Measurements from ENCODE around the gene CCDC40. TPM values are rescaled to one million over a fixed set of nuclear protein-coding genes. Genes with fewer than 3 reads are reported as not detected.

CCDC40 gene
- total RNA-seq, 2 donors from 2014 or later, result 11.8 to 19.7 TPM

DNA sequence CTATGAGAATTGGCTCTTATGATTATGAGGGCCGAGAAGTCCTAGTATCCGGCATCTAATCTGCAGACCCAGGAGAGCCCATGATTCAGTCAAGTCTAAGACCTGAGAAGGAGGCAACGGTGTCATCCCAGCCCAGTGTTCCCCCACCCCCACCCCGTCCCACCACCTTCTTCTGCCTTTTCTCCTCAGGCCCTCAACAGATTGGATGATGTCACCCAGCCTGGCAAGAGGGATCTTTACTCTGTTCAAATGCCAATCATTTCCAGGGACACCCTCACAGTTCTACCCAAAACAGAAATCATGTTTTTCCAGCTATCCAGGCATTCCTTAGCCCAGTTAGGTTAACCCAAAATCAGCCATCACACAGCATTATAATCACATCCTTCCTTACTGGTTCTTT lies 54.9 kb downstream of the CCDC40 start:
- Histone ChIP-seq H3K4me3 (no peak overlapping the region), H3K27ac (no peak overlapping the region), H3K9me3 (no peaks in the 10 kb centered on the region), H3K4me1 (replicated peaks) (no peaks in the 10 kb centered on the region), H3K27me3 (replicated peaks; ENCODE audit: insufficient read depth) (no peaks in the 10 kb centered on the region), H3K36me3 (no peaks in the 10 kb centered on the region)
- intact Hi-C loops (cut with DNase I), result no loop called here
- TF ChIP-seq, protein P1, sequence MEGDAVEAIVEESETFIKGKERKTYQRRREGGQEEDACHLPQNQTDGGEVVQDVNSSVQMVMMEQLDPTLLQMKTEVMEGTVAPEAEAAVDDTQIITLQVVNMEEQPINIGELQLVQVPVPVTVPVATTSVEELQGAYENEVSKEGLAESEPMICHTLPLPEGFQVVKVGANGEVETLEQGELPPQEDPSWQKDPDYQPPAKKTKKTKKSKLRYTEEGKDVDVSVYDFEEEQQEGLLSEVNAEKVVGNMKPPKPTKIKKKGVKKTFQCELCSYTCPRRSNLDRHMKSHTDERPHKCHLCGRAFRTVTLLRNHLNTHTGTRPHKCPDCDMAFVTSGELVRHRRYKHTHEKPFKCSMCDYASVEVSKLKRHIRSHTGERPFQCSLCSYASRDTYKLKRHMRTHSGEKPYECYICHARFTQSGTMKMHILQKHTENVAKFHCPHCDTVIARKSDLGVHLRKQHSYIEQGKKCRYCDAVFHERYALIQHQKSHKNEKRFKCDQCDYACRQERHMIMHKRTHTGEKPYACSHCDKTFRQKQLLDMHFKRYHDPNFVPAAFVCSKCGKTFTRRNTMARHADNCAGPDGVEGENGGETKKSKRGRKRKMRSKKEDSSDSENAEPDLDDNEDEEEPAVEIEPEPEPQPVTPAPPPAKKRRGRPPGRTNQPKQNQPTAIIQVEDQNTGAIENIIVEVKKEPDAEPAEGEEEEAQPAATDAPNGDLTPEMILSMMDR (IDR thresholded peaks at IDR 0.05), result no peak
- TF ChIP-seq POLR2AphosphoS5 (IDR thresholded peaks at IDR 0.05) (no peak), POLR2A (IDR thresholded peaks at IDR 0.05) (no peak)
- WGBS, result 93% methylated on average over 4 of the region's 4 CpGs
- no peak for DNase-seq (ENCODE audit: low spot score)

DNA sequence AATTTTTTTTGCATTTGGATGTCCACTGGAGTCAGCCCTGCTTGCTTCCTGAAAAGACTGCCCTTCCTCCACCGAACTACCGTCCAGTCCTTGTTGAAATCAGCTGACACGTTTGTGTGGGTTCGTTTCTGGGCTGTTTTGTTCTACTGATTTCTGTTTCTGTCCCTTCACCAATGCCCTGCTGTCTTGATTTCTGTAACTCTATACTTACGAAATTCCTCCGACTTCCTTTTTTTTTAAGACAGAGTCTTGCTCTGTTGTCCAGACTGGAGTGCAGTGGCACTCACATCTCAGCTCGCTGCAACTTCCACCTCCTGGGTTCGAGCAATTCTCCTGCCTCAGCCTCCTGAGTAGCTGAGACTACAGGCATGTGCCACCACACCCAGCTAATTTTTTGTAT lies 56.5 kb downstream of the CCDC40 start:
- TF ChIP-seq POLR2A (IDR thresholded peaks at IDR 0.05) (no peak), POLR2AphosphoS5 (IDR thresholded peaks at IDR 0.05) (no peak)
- TF ChIP-seq, protein P1 (IDR thresholded peaks at IDR 0.05), result no peak
- intact Hi-C loops (cut with DNase I), result no loop called here
- no peak overlapping the region for H3K27ac ChIP-seq

DNA sequence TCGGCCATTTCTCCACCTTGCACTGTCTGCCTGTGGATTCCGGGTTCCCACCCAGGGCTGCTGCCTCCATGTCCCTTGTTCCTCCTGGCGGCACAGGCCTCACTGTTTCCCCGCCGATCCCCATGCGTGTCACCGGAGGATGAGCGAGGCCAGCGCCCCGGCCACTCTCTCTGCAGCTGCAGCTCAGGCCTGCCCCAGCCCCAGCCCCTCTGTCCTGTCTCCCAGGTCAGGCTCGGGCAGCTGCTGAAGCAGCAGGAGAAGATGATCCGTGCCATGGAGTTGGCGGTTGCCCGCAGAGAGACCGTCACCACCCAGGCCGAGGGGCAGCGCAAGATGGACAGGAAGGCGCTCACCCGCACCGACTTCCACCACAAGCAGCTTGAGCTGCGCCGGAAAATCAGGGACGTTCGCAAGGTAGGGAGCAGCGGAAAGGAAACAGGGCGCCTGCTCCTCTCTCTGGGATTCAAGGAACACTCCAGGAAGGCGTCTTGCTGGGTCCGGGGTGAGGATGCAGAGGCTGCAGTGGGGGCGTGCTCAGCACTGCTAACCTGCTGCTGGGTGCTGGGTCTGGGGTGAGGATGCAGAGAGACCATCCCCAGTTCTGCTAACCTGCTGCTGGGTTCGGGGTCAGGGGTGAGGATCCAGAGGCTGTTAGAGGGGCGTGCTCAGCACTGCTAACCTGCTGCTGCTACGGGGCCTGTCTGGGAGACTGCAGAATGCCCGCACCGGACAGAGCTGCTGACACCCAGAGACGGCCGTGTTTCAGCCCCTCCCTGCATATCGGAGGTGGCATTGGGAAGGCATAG lies 58.8 kb downstream of the CCDC40 start:
- no peaks in the 10 kb centered on the region for H3K36me3 ChIP-seq
- no peaks in the 10 kb centered on the region for H3K9me3 ChIP-seq
- intact Hi-C loops (cut with DNase I), result no loop called here
- TF ChIP-seq POLR2A (IDR thresholded peaks at IDR 0.05) (no peak), POLR2AphosphoS5 (IDR thresholded peaks at IDR 0.05) (no peak)
- TF ChIP-seq, protein P1 (IDR thresholded peaks at IDR 0.05), result no peak
- H3K4me3 ChIP-seq, result no peak overlapping the region
- no peaks in the 10 kb centered on the region for H3K4me1 ChIP-seq (replicated peaks)
- no peak overlapping the region for H3K27ac ChIP-seq
- no peak for DNase-seq (ENCODE audit: low spot score)
- no peaks in the 10 kb centered on the region for H3K27me3 ChIP-seq (replicated peaks; ENCODE audit: insufficient read depth)
- 79% methylated on average over 35 of the region's 37 CpGs for WGBS

More for the DNA sequence above, 56.5 kb downstream of the CCDC40 start:
- WGBS, result 71% methylated on average over 8 of the region's 8 CpGs
- DNase-seq (ENCODE audit: low spot score), result no peak
- Histone ChIP-seq H3K4me1 (replicated peaks) (no peaks in the 10 kb centered on the region), H3K36me3 (no peaks in the 10 kb centered on the region), H3K27me3 (replicated peaks; ENCODE audit: insufficient read depth) (no peaks in the 10 kb centered on the region), H3K9me3 (no peaks in the 10 kb centered on the region), H3K4me3 (no peak overlapping the region)

DNA sequence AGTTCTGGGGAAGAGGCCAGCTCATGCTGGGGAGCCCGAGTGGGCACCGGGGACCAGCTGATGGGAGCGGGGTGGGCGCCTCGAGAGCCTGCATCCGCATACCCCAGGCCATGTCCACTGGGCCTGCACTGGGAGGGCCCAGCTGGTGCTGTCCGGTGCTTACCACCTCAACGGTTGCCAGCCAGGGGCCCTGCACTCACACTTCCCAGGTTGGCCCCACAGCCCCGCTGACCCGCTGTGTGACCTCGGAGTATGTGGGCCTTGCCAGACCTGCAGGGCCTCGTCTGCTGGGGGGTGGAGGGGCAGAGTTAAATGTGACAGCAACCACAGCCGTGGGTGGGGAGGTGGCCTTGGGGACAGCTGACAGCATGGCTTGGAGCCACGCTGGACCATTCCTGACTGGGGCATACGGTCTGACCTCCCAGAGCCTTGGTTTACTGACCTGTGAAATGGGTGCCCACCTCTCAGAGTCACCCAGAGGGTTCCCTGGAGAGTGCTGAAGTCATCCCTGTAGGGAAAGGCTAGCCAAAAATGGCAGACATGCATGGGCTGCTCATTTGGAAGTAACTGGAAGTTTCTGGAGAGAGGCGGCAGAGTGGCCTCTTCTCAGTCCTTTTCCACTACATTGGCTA lies 59.5 kb downstream of the CCDC40 start:
- Histone ChIP-seq H3K4me3 (no peak overlapping the region), H3K4me1 (replicated peaks) (no peaks in the 10 kb centered on the region), H3K36me3 (no peaks in the 10 kb centered on the region), H3K27me3 (replicated peaks; ENCODE audit: insufficient read depth) (no peaks in the 10 kb centered on the region), H3K9me3 (no peaks in the 10 kb centered on the region), H3K27ac (no peak overlapping the region)
- no peak for DNase-seq (ENCODE audit: low spot score)
- TF ChIP-seq POLR2A (IDR thresholded peaks at IDR 0.05) (no peak), POLR2AphosphoS5 (IDR thresholded peaks at IDR 0.05) (no peak)
- TF ChIP-seq, protein P1 (IDR thresholded peaks at IDR 0.05), result no peak
- intact Hi-C loops (cut with DNase I), result no loop called here
- WGBS, result 92% methylated on average over 14 of the region's 16 CpGs
